Epithelial cell of esophagus (primary cell): ENCODE measurements around the gene SMPD3.
"Not testable (repeated sequence)": the region's sequence is repeated elsewhere in the genome, so short reads cannot be mapped to it uniquely, and the experiment has no call there.

ENCODE experiments used
- DNase-seq: peaks from one replicate; pipeline ENCODE4 v3.0.0; 2010; ENCODE audit warnings: low read depth
- H3K4me3 ChIP-seq: 2 replicates; pipeline ENCODE4 v1.5.1; 2011; ENCODE audit warnings: mild to moderate bottlenecking, low read length, control low read depth
- TF ChIP-seq, protein P1 (sequence below): IDR thresholded peaks from 2 replicates; pipeline ENCODE4 v1.5.1; 2011; ENCODE audit warnings: low read depth, mild to moderate bottlenecking, low read length, control low read depth, inconsistent platforms; ENCODE audit not compliant: insufficient read depth; ENCODE audit errors: missing control alignments

Gene SMPD3

GRCh38 chr16:68448360-68448970 is at the start of gene SMPD3:
TSS of gene SMPD3 (minus strand) at chr16:68448508. CDS start at chr16:68372181, 76,327 bp downstream.
- peak; percentile 99 for DNase-seq
- peak within 1 kb of the TSS; percentile 13 for H3K4me3 ChIP-seq
- TF ChIP-seq, protein P1, sequence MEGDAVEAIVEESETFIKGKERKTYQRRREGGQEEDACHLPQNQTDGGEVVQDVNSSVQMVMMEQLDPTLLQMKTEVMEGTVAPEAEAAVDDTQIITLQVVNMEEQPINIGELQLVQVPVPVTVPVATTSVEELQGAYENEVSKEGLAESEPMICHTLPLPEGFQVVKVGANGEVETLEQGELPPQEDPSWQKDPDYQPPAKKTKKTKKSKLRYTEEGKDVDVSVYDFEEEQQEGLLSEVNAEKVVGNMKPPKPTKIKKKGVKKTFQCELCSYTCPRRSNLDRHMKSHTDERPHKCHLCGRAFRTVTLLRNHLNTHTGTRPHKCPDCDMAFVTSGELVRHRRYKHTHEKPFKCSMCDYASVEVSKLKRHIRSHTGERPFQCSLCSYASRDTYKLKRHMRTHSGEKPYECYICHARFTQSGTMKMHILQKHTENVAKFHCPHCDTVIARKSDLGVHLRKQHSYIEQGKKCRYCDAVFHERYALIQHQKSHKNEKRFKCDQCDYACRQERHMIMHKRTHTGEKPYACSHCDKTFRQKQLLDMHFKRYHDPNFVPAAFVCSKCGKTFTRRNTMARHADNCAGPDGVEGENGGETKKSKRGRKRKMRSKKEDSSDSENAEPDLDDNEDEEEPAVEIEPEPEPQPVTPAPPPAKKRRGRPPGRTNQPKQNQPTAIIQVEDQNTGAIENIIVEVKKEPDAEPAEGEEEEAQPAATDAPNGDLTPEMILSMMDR, result no peak

- DNase-seq, result no peak
- TF ChIP-seq, protein P1, result no peak
- no peak overlapping the region for H3K4me3 ChIP-seq
Measured at GRCh38 chr16:68496689-68497088, 48.4 kb upstream of the SMPD3 start.

- not testable (repeated sequence) for DNase-seq, H3K4me3 ChIP-seq
Measured at GRCh38 chr16:68494261-68494660, 46.0 kb upstream of the SMPD3 start.

DNA sequence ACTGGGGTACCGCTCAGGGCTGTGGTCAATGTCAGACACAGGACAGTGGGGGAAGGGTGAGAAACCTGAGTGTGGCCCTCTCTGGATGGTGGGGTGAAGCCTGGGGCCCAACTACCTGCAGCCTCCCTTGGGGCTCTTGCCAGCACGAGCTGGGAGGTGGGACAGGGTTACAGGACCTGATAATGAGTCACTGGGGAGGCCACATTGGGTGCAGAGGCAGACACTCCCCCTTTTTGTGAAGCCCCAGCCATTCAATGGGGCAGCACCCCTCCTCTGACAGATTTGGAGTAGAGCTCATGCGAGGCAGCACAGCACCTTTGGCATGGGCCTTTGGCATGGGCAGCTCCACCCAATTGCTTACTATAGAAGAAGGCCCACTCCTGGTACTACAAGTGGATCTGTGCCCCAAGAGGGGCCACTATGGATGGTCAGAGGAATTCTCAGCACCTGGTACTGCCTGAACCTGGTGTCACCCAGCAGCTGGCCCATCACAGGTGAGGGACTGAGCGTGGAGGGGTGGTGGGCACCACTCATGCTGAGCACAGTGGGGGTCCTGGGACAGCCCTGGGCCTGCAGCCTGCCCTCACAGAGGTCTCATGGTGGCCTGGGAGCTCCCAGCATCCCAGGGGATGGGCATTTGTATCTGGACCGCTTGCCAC is 45.2 kb upstream of the SMPD3 start:
- no peak overlapping the region for H3K4me3 ChIP-seq
- no peak for DNase-seq
- TF ChIP-seq, protein P1, result no peak

DNA sequence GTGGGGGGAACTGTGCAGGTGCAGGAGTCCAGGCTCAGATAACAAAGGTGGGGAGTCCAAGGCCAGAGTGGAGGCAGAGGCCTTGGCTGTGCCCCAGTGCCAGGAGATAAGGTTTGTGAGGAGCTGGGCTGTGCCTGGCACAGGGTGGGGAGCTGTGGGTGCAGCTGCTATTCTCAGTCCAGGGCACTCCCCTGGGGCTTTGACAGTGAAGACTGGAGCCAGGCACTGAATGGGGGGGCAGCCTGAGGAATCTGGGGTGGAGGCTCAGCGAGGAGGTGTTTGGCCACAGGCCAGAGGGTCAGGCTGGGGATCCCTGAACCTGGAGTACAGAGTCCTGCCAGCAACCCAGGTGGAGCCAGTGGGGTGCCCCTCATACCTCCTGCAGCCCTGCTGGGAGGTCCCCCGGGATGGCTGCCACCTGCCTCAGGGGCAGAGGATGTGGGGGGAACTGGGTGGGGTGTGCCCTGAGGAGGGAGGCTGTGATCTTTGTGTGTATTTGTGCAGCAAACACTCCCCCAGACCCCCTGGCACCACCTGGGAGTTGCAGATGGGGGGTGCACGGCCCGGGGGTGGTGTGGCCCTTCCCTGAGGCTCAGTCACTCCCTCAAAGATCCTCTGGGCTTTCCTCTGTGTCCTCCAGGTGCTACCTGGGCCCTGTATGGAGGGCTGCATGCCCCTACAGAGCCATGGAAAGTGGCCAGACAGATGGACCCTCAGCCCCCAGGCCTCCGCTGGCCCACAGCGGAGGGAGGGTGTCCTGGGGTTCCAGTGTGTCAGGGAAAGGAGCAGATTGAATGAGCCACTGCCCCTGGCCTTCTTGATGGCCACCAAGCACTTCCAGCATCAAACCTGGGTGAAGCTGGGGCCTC is 44.5 kb upstream of the SMPD3 start:
- TF ChIP-seq, protein P1, result no peak
- H3K4me3 ChIP-seq, result no peak overlapping the region
- DNase-seq, result no peak

- TF ChIP-seq, protein P1, result no peak
- no peak for DNase-seq
- no peak overlapping the region for H3K4me3 ChIP-seq
Measured at GRCh38 chr16:68492151-68492542, 43.8 kb upstream of the SMPD3 start.

DNA sequence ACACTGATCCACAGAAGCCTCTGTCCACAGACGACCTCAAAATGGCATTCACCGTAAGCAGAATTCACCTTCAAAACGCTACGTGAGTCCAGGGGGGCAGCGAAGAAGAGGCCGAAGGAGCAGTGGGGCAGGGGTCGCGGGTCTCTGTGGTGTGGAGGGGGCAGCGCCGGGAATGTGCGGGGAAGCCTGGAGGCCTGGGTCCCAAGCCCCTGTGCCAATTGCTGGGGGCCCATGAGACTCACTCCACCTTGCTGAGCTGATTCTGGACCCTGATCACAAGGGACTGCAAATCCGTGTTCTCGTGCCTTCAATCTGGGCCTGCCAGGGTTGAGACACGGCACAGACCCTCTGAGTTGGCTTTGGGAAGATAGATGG is 43.3 kb upstream of the SMPD3 start:
- TF ChIP-seq, protein P1, result no peak
- H3K4me3 ChIP-seq, result no peak overlapping the region
- DNase-seq, result no peak
